HG02884 (cell line): ENCODE data around the gene SERTAD1.

ENCODE experiments used
- ATAC-seq: cut with Tn5 transposase; IDR thresholded peaks from one replicate; pipeline ENCODE4 v1.9.1; 2021; ENCODE audit warnings: mild to moderate bottlenecking, moderate library complexity; ENCODE audit not compliant: unreplicated experiment

The SERTAD1 gene

DNA sequence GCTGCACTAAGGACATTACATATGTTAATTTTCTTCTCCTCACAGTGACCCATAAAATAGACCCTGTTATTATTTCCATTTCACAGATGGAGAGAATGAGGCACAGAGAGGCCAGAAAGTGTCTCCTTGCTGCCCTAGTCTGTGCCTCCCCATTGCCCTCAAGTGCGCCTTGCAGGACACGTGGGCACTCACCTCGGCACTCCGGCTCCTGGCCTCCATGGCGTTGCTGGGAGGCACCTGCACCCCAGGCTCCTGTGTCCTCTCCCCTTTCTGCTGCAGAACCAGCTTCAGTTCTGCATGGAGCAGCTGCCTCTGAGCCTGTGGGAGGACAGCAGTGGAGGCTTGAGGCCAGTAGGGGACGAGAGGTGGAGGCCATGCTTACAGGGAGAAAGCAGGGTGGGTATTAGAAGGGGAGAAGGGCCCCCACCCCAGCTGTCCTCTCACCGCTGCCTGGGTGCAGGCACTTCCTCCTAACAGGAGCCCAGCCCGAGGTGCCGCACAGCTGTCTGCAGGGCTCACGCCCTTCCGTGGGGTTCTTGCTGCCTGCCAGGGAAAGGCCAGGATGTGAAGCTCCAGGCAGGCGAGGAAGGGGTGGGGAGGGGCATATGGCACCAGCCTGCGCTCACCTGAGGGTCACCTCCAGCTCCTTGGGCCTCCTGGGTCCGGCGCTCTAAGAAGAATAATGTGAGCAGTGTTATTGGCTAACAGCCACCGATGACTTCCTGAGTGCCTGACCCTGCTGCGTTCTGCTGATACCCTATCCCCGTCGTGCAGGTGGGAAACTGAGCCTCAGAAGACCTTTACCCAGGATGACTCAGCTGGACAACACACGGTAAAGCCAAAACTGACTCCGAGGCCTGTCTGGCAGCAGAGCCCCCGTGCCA, 17.8 kb downstream of the SERTAD1 start:
- no peak for ATAC-seq

DNA sequence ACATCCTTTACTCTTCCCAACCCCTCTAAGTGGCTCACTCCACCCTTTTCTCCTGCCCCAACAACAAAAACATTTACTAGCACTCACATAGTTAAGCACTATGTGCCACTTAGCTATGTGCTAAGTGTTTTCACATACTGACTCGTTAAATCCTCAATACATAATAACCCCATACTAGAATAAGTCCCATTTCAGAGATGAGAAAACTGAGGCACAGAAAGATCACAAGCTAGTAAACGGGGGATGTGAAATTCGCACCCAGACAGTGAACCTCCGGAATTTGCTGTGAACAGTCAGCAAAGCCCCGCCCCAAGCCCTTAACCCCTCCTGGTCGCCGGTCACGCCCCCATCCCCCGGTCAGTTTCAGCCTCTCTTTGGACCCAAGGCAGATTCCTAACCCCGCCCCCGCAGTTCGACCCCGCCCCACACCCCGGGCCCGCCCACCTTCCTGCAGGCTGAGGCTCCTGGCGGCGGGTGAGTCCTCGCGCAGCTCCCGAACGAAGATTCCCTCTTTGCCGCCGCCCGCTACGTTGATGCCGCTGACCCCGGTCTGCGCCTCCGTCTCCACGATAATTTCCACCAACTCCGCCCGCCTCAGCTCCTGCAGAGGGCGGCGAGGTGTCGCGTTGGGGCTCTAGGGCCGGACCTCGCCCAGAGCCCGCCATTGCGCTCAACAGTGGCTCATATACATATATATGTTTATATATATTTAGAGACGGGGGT, 22.4 kb downstream of the SERTAD1 start:
- peak; percentile 46 for ATAC-seq

DNA sequence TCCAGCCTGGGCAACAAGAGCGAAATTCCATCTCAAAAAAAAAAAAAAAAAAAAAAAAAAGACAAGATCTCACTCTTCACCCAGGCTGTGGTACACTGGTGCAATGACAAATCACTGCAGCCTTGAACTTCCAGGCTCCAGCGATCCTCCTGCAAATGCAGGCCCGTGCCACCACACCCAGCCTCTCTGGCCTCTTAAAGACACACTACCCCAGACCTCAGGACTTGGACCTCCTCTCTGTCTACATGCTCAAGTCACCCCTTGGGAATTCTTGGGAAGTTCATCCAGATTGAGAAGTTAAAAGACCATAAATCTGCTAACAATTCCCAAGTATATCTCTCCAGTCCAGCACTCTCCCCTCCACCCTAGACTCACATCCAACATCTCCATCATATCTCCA, 25.2 kb downstream of the SERTAD1 start:
- ATAC-seq, result no peak

DNA sequence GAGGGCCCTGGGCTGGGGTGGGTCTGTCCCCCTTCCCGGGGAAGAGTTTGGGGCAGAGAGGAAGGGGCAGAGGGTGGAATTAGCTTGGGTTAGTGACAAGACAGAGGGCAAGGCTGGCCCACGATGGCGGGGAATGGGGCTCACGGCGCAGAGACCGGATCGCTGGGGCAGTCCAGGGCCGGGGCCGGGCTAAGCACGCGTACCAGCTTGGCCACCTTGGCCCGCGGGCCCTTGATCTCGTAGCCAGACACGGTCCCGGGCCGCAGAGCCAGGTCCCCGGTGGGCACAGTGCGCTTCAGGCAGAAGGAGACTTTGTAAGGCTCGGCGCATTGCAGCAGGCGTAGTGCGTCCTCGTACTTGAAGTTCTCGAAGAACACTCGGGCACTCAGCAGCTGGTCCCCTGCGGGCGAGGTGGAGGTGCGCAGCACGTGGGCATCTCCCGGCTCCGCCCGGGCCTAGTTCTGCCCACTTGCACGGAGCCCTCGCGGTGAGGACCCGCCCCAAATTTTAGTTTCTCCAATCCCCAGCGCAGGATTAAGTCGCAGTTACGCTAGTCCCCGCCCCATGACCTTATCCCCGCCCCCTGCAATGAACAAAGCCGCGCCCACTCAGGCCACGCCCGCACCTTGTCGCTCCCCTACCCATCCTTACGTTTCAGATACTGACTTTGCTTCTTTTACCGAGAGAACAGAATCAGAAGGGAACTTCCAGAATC, 27.2 kb downstream of the SERTAD1 start:
- ATAC-seq, result no peak

DNA sequence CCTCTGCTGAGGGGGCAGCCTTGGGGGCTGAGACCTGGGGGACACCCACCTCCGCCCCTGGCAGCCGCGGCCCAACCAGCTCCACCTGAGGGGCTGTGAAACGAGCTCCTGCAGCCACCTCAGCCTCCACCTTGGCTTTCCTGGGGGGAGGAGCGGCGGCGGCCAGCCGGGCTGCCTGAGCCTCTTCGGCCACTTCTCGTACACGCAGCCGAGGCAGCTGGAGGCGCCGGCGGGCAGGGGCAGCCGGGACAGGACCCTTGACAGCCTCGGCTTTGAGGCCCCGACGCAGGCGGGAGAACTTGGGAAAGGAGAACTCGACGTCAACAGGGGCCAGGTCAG, 28.3 kb downstream of the SERTAD1 start:
- ATAC-seq, result no peak

DNA sequence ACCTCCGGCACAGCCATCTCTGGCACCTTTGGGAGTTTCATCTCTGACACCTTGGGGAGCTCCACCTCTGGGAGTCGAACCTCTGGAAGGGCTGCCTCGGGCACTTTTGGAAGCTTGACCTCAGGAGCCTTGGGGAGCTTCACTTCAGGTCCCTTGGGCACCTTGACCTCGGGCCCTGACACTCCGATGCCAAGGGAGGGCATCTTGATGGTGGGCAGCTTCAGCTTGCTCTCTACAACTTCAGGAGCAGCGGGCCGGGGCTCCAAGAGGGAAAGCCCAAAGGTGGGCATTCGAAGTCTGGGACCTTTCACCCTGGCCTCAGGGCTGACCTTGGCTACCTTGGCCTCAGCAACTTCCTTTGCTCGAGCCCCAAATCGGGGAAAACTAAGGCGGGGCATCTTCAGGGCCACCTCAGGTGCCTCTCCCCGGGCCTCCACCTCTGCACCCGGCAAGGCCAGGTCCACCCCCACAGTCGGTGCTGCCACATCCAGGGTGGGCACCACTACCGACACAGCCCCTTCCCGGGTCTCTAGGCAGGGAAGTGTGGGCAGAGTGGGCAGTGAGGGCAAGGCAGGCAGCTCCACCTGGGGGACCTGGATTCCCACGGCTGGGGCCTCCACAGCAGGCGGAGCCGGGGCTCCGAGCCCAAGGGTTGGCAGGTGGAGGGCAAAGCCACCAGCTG, 28.8 kb downstream of the SERTAD1 start:
- no peak for ATAC-seq

DNA sequence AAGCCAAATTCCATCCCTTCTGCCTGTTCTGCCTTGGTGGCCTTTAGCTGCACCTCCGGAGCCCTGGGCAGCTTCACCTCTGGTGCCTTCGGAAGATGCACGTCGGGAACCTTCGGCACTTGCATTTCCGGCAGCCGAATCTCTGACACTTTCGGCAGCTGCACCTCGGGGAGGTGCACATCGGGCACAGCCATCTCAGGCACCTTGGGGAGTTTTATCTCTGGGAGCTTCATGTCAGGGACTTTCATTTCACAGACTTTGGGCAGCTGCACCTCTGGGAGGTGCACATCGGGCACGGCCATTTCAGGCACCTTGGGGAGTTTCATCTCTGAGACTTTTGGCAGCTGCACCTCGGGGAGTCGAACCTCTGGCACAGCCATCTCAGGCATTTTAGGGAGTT, 29.8 kb downstream of the SERTAD1 start:
- no peak for ATAC-seq

DNA sequence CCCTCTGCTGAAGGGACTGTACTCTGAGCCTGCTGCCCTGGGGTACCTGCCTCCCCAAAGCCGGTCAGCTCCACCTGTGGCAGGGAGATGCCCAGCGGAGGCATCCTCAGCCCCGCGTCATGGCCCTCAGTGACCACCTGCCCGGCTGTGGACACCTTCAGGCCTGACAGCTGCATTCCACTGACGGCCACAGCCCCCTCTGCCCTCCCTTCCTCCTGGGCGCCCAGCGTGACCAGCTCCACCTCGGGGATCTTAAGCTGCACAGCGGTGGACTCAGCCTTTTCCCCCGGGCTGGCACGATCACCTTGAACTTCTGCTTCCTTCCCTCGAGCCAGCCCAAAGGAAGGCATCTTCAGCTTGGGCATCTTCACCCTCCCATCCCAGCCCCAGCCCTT, 31.0 kb downstream of the SERTAD1 start:
- ATAC-seq, result no peak

DNA sequence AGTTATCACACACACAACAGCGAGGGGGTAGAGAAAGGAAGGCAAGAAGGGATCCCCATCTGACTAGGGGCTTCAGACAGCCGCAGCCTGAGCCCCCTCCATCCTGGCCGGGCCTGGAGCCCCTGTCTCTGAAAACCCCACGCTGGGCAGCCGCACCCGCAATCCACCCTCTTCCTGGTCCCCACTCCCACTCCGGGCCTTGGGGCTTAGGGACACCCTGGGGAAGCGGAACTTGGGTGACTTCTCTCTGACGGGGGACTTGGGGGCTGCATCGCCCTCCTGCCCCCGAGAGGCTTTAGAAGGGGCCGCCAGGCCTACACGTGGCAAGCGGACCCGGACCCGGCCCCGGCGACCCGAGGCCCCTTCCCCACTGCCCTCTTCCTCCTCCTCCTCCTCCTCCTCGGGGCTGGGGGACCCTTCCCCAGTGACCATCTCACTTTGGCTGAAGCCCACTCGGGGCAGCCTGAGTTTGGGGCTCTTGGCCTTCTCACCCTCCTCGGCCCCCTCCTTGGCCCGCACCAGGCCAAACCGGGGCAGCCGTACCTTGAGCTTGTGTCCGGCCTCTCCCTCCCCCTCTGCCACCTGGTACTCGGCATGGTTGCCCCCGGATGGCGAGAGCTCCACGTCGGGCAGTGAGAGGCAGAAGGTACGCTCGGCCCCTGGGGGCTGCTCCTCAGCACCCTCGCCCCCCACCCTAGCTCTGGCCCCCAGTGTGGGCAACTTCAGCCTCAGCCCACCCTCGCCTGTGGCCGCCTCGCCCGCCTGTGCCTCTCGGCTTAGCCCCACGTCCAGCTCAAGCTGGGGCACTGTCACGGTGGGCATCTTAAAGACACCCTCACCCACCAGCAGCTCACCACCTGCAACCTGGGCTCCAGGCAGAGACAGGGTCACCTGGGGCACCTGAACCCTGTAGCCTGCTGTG, 31.6 kb downstream of the SERTAD1 start:
- no peak for ATAC-seq

DNA sequence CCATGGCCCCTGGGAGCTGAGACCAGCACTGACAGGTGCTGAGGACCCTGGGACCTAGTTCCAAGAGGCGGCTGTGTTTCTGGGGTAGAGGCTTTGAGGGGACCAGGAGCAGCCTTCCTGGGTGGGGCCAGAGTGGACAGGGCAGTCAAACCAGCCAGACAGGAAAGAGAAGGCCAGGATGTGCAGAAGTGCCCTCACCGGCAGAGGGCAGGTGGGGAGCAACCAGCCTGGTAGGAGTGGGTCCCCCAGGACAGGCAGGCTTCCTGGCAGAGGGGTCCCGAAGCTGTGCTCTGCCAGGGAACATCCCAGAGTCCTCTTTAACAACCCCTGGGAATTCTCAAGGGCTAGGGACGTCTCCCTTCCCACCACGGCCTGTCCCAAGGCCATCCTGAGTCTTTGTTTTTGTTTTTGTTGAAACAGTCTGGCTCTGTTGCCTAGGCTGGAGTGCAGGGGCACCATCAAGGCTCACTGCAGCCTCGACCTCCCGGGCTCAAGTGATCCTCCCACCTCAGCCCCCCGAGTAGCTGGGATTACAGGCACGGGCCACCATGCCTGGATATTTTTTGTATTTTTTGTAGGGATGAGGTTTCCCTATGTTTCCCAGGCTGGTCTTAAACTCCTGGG, 32.8 kb downstream of the SERTAD1 start:
- no peak for ATAC-seq

DNA sequence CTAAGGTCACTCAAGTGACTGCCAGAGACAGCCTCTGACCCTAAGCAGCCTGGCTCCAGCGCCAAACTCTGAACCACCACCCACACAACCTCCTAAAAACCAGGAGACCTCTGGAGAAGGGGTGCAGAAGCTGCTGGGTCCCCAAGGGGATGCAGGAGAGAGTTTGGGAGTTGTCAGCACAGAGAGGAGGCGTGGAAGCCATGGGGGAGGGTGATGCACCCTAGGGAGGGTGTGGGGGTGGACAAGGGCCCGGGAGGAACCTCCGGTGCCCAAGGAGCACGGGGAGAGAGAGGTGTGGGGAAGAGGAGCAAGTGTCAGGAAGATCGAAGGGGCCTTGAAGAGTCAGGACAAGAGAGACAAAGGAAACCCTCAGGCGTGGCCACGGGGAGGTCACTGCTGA, 33.7 kb downstream of the SERTAD1 start:
- ATAC-seq, result no peak

DNA sequence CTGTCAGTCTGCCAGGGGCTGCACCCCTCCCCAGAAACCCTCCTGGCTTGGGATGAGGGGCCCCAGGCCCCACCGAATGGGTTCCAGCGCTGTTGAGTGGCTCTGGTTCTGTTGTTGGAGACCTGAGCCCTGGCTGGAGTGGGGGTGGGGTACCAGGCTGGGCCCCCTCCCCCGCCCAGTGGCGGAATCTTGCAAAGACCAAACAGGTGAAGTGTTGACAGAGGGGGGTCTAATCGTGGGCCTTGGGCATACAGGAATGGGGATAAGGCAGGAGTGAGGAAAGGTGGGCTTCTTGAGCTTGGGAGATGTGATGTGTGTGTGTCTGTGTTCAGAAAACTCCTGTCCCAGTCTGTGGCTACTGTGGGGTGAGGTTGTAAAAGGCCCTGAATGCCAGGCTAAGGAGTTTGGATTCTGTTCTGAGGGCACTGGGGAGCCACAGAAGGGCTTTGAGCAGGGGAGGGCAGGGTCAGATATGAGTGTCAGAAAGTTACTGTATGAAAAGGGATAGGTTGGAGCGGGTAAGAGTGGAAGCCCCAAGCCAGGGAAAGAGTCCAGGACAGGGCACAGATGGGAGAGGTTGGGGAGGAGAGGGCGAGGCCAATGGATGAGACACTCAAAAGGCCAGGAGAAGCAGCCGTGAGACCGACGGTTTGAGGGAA, 35.6 kb downstream of the SERTAD1 start, which contains the start of gene HIPK4:
TSS of gene HIPK4 (minus strand) at position 98 of the 659 bp plus-strand sequence. CDS start 279 bp downstream, outside the sequence.
- ATAC-seq, result no peak

DNA sequence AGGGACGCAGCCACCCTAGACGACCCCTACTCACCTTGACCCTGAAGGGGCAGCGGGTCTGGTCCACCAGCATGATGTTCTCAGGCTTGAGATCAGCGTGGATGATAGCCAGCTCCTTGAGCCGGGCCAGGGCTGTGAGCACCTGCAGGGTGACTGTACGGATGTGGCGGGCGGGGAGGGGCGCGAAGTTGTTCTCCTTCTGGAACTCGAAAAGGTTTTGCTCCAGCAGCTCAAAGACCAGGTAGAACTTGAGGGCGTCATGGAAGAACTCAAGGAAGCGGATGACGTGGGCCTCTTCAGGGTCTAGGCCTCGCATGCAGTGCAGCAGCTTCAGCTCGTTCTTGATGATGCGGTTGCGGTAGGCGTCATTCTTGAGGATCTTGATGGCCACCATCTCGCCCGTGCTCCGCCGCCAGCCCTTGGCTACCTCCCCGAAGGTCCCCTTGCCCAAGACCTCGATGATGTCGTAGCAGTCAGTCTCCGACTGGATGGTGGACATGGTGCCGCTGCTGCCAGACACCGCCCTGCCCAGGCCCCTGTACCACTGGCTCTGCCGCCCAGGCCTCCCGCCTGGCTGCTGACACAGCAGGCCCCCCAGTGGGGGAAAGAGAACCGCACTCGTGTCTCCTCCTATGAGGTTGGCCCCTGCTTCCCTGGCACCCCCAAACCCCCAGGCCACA, 36.2 kb downstream of the SERTAD1 start:
- no peak for ATAC-seq

DNA sequence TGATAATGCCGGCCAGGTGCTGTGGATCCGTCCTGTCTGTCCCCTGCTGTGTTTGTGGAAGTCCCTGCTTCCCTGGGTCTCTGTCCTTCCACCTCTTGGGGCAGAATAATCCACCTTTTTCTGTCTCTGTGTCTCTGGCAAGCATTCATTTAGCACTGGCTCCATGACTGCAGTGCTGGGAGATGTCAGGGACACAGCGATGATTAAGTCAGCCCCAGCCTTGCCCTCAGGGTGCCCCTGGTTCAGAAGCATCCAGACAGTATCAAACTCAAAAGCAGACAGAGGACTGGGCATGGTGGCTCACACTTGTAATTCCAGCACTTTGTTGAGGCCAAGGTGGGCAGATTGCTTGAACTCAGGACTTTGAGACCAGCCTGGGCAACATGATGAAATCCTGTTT, 37.3 kb downstream of the SERTAD1 start:
- ATAC-seq, result no peak

DNA sequence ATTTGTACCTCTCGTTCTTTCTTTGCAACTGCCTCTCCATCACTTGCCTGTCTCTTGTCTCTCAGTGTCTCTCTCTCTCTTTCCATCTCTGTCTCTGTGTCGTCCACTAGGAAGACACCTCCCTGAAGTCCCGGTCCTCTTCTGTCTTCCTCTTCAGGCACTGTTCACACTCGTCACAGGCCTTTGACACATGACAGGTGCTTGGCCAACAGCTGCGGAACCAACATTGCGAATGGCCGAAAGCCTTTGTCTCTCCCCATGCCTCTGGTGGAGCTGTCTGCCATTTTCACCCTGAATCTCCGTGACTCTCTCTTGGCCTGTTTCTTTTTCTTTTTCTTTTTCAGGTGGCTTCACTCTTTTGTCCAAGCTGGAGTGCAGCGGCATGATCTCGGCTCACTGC, 38.6 kb downstream of the SERTAD1 start:
- no peak for ATAC-seq

DNA sequence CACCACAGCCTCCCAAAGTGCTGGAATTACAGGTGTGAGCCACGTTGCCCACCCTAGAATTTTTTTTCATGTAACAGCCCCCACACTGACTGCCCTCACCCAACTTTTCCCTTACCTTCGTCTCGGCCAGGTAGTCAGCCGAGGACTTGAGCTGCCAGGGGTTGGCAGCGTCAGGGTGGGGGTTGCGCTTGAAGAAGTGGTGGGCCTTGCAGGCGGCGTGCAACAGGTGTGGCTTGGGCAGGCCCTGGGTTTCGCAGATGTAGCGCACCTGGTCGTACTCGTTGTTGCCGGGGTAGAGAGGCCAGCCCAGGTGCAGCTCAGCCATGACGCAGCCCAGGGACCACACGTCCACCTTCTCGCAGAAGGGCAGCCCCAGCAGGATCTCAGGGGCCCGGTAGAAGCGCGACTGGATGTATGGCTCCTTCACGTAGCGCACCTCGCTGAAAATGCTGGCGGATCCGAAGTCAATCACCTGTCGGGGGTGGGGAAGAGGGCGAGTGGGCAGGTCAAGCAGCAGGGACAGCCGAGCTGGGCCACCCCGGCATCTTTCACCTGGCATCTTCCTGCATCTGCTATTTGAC, 42.0 kb downstream of the SERTAD1 start:
- ATAC-seq, result no peak

DNA sequence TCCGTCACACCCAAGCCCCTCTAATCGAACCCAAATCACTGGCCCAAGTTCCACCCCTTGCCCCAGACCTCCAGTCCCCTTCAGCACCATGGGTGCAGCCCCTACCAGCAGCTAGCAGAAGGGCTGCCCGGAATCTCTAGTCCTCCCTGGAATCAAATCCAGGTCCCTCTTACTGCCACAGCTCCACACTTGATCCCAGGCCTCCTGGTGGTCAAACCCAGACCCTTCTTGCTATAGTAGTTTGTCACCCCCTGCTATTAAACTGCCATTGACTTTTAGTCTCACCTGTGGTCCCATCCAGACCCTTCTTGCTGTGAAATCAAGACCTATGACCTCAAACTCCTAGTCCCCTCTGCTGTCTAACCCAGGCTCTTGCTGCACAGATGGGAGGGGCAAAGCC, 44.5 kb downstream of the SERTAD1 start:
- no peak for ATAC-seq
